Smooth muscle cell (in vitro differentiated cells): ENCODE data around the gene ZNF300. TPM values are rescaled to one million over a fixed set of nuclear protein-coding genes. Genes with fewer than 3 reads are reported as not detected.

Source experiments
- polyA plus RNA-seq: library from polyadenylated mRNA; unstranded; fragments of >200 nt; fragmentation: Nextera tagmentation; extraction: Ambion mirVana; gene quantifications from 2 replicates; pipeline ENCODE4 v1.2.1, GENCODE V29; 2016
- total RNA-seq: library from RNA; depleted of rRNA; stranded (reverse); fragments of >200 nt; gene quantifications from 2 replicates; pipeline ENCODE4 v1.2.3, GENCODE V29; 2014

Gene ZNF300
- total and polyA plus RNA-seq, 2 experiments from 2014 or later, result 1.2 to 4.9 TPM

Other genes starting within 250 kb of the ZNF300 start
- 6.4 and 8.2 TPM in 2 replicates for gene MYOZ3, start 243.7 kb downstream of the ZNF300 start, total RNA-seq
- gene MYOZ3, start 243.7 kb downstream of the ZNF300 start, polyA plus RNA-seq, result 7.9 and 12.2 TPM in 2 replicates
- gene RBM22, start 203.9 kb downstream of the ZNF300 start, total RNA-seq, result 64.0 and 66.6 TPM in 2 replicates
- gene RBM22, start 203.9 kb downstream of the ZNF300 start, polyA plus RNA-seq, result 48.6 and 62.9 TPM in 2 replicates
- 77.7 and 87.6 TPM in 2 replicates for gene DCTN4, start 146.0 kb downstream of the ZNF300 start, total RNA-seq
- 35.2 and 38.7 TPM in 2 replicates for gene DCTN4, start 146.0 kb downstream of the ZNF300 start, polyA plus RNA-seq
- gene SMIM3, start 126.2 kb downstream of the ZNF300 start, total RNA-seq, result 178 and 190 TPM in 2 replicates
- 218 and 261 TPM in 2 replicates for gene SMIM3, start 126.2 kb downstream of the ZNF300 start, polyA plus RNA-seq
- 0.13 TPM in 1 of 2 replicates, not detected in the other for gene IRGM, start 58.5 kb downstream of the ZNF300 start, total RNA-seq
- gene IRGM, start 58.5 kb downstream of the ZNF300 start, polyA plus RNA-seq, result 0.67 TPM in 1 of 2 replicates, not detected in the other
- gene GPX3, start 115.6 kb upstream of the ZNF300 start, total RNA-seq, result 32.6 and 36.7 TPM in 2 replicates
- gene GPX3, start 115.6 kb upstream of the ZNF300 start, polyA plus RNA-seq, result 59.3 and 67.5 TPM in 2 replicates
- 45.7 and 51.4 TPM in 2 replicates for gene TNIP1, start 176.1 kb upstream of the ZNF300 start, total RNA-seq
- 64.4 and 73.7 TPM in 2 replicates for gene TNIP1, start 176.1 kb upstream of the ZNF300 start, polyA plus RNA-seq